Omental fat pad (tissue), 4 donors: ENCODE data around the gene EXPH5. TPM values are rescaled to one million over a fixed set of nuclear protein-coding genes. Genes with fewer than 3 reads are reported as not detected.
A peak's percentile ranks its signal among the peaks of the same experiment; 100 is the strongest.
"Not testable (repeated sequence)": the region's sequence is repeated elsewhere in the genome, so short reads cannot be mapped to it uniquely, and the experiment has no call there.

Experiments used
- ATAC-seq: fragments of 150-250 bp; one replicate; pipeline ENCODE4 v1.9.1; 2016; ENCODE audit warnings: mild to moderate bottlenecking, moderate library complexity; ENCODE audit not compliant: low FRiP score
- DNase-seq: peaks from one replicate; pipeline ENCODE4 v3.0.0-alpha.2; 2019; ENCODE audit warnings: low spot score
- CTCF ChIP-seq, 3 donors: fragments of 450-650 bp; IDR thresholded peaks; one replicate each; pipeline ENCODE4 v1.5.1; 2016 to 2017; ENCODE audit warnings: antibody characterized with exemption in 3 of 3, mild to moderate bottlenecking in 3 of 3, moderate library complexity in 2 of 3
- total RNA-seq, 4 donors: library from RNA; depleted of rRNA; stranded (reverse); fragments of >200 nt; gene quantifications; one replicate each; pipeline ENCODE4 v1.1.0, GENCODE V29; 2016

EXPH5 gene
- total RNA-seq: 1 to 10 TPM in 1 of 4 donors, under 1 TPM in 3; 0.32 to 1.8 (median 0.71) TPM

- no peak for TF ChIP-seq CTCF (IDR thresholded peaks at IDR 0.05)
- ATAC-seq (peak; percentile 87), DNase-seq (peak; percentile 59)
These were observed at the start of gene EXPH5 for GRCh38 chr11:108593214-108593922. Gene EXPH5 (minus strand): TSS chr11:108593768. CDS start chr11:108593536, 232 bp downstream.

GRCh38 chr11:108641752-108642151, 48.2 kb upstream of the EXPH5 start:
- ATAC-seq, DNase-seq: not testable (repeated sequence)

- ATAC-seq (no peak), DNase-seq (no peak)
- no peak for TF ChIP-seq CTCF (IDR thresholded peaks at IDR 0.05)
These were observed 45.6 kb upstream of the EXPH5 start for GRCh38 chr11:108639146-108639545.

- ATAC-seq: no peak
- TF ChIP-seq CTCF (IDR thresholded peaks at IDR 0.05): no peak
- no peak for DNase-seq
These were observed 42.7 kb upstream of the EXPH5 start for GRCh38 chr11:108636222-108636621.

- ATAC-seq (no peak), DNase-seq (no peak)
- no peak for TF ChIP-seq CTCF (IDR thresholded peaks at IDR 0.05)
These were observed 41.5 kb upstream of the EXPH5 start for GRCh38 chr11:108635106-108635505.

GRCh38 chr11:108632041-108632704, 38.6 kb upstream of the EXPH5 start:
- TF ChIP-seq CTCF (IDR thresholded peaks at IDR 0.05): no peak
- ATAC-seq (no peak), DNase-seq (no peak)

- no peak for DNase-seq
- no peak for TF ChIP-seq CTCF (IDR thresholded peaks at IDR 0.05)
- ATAC-seq: no peak
These were observed 35.7 kb upstream of the EXPH5 start for GRCh38 chr11:108629274-108629673.
